Measurements from ENCODE around the gene KLK8.

Gene KLK8

DNA sequence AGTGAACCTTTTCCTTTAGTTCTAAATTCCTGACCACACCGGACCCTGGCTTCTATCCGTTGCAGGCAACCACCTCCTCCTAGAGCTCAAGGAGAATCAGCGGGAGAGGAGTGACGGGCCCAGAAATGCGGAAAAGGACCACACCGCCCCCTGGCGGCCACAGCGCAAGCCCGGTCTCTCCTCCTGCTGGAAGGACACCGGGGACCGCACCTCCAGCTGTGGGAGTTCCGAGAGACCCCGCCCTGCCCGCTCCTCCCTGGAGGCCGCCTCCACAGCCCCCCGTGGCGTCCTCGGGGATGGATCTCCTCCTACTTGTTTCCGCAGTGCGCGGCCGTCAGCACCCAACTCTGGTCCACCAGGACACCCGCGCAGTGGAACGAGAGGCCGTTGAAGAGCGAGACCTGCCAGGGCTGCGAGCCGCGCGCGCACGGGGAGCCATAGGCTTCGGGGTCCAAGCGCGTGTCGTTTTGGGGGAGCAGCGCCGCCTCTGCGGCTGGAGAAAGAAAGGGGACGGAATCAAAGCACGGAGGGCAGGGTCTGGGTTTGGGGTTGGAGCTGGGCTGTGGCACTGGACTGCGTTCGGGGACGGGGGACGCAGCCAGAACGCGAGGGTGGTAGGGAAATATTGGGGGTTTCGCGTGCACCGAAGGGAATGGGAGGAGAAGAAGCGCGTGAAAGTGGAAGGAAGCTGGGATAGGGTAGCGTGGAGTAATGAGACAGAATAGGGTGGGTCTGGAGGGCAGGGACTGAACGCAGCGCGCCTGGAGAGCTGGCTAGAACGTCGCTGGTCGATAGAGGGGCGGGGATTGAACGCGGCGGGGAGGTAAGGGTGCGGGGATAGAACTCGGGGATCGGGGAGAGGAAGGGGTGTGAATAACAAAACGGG, 15.6 kb upstream of the KLK8 start:
- Histone ChIP-seq H3K4me3 (ENCODE audit: low read length) (no peak overlapping the region), H3K4me2 (ENCODE audit: low read length) (no peak overlapping the region), H3K9me3 (replicated peaks; ENCODE audit: low read length) (peaks cover 8% of the 10 kb centered on the region), H3K27me3 (ENCODE audit: control insufficient read depth, insufficient read depth, low read length) (peaks cover 15% of the 10 kb centered on the region), H3K9ac (ENCODE audit: low read depth, low read length) (no peak overlapping the region), H3K4me1 (ENCODE audit: control insufficient read depth, insufficient read depth, low read length) (peaks cover 3% of the 10 kb centered on the region), H3K36me3 (ENCODE audit: insufficient read depth, low read length) (no peaks in the 10 kb centered on the region)

DNA sequence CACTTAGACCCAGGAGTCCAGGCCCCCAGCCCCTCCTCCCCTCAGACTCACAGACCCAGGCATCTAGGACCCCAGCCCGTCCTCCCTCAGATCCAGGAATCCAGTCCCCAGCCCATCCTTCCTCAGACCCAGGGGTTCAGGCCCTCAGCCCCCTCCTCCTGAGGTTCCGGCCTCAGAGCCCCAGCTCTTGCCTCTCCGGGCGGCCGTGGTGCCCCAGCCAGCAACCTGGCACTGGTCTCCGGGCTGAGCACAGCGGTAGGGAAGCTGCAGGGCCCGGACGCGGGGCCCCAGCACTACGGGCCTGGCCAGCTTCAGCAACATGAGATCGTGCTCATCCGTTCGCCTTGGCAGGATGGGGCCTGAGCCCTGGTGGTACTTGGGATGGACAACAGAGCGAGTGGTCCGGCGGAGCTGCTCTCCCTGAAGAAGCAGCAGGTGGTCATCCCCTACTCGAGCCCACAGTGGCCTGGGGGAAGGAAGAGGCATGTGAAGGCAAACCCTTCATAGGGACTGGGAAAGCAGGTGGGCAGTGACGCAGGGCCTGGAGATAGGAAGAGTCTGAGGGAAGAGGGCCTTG, 14.4 kb upstream of the KLK8 start:
- Histone ChIP-seq H3K4me2 (ENCODE audit: low read length) (no peak overlapping the region), H3K36me3 (ENCODE audit: insufficient read depth, low read length) (no peaks in the 10 kb centered on the region), H3K9me3 (replicated peaks; ENCODE audit: low read length) (peaks cover 8% of the 10 kb centered on the region), H3K9ac (ENCODE audit: low read depth, low read length) (no peak overlapping the region), H3K4me1 (ENCODE audit: control insufficient read depth, insufficient read depth, low read length) (peaks cover 3% of the 10 kb centered on the region), H3K27me3 (ENCODE audit: control insufficient read depth, insufficient read depth, low read length) (peaks cover 15% of the 10 kb centered on the region), H3K4me3 (ENCODE audit: low read length) (no peak overlapping the region)

DNA sequence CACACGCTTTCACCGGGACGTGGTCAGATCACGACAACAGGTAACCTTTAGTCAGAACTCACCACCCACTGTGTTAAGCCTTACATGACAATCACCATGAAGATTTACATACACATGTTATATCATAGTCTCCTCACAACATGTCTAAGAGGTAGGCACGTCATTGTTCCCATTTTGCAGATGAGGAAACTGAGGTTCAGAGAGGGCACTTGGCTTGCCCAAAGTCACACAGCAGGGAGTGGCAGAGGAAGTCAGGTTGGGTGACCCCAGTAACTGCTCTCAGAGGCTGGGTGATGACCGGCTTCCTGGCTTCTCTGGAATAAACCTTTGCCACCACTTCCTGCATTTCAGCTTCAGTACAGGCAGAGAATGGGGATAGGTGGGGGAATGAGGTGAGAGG, 12.8 kb upstream of the KLK8 start:
- no peak overlapping the region for H3K4me3 ChIP-seq (ENCODE audit: low read length)
- peaks cover 8% of the 10 kb centered on the region for H3K9me3 ChIP-seq (replicated peaks; ENCODE audit: low read length)
- no peak overlapping the region for H3K4me2 ChIP-seq (ENCODE audit: low read length)
- H3K4me1 ChIP-seq (ENCODE audit: control insufficient read depth, insufficient read depth, low read length): peaks cover 3% of the 10 kb centered on the region
- H3K9ac ChIP-seq (ENCODE audit: low read depth, low read length): no peak overlapping the region
- H3K36me3 ChIP-seq (ENCODE audit: insufficient read depth, low read length): no peaks in the 10 kb centered on the region
- peaks cover 5% of the 10 kb centered on the region for H3K27me3 ChIP-seq (ENCODE audit: control insufficient read depth, insufficient read depth, low read length)

- Histone ChIP-seq H3K4me2 (ENCODE audit: low read length) (no peak overlapping the region), H3K9me3 (replicated peaks; ENCODE audit: low read length) (peaks cover 8% of the 10 kb centered on the region), H3K4me1 (ENCODE audit: control insufficient read depth, insufficient read depth, low read length) (peaks cover 3% of the 10 kb centered on the region), H3K9ac (ENCODE audit: low read depth, low read length) (no peak overlapping the region), H3K4me3 (ENCODE audit: low read length) (no peak overlapping the region), H3K27me3 (ENCODE audit: control insufficient read depth, insufficient read depth, low read length) (no peaks in the 10 kb centered on the region), H3K36me3 (ENCODE audit: insufficient read depth, low read length) (no peaks in the 10 kb centered on the region)
Measured at GRCh38 chr19:51012661-51013190, 11.3 kb upstream of the KLK8 start.

- Histone ChIP-seq H3K4me2 (ENCODE audit: low read length) (no peak overlapping the region), H3K9ac (ENCODE audit: low read depth, low read length) (no peak overlapping the region), H3K9me3 (replicated peaks; ENCODE audit: low read length) (peaks cover 11% of the 10 kb centered on the region), H3K4me3 (ENCODE audit: low read length) (no peak overlapping the region), H3K4me1 (ENCODE audit: control insufficient read depth, insufficient read depth, low read length) (no peaks in the 10 kb centered on the region), H3K36me3 (ENCODE audit: insufficient read depth, low read length) (no peaks in the 10 kb centered on the region), H3K27me3 (ENCODE audit: control insufficient read depth, insufficient read depth, low read length) (no peaks in the 10 kb centered on the region)
Measured at GRCh38 chr19:51010066-51010795, 8.8 kb upstream of the KLK8 start.

DNA sequence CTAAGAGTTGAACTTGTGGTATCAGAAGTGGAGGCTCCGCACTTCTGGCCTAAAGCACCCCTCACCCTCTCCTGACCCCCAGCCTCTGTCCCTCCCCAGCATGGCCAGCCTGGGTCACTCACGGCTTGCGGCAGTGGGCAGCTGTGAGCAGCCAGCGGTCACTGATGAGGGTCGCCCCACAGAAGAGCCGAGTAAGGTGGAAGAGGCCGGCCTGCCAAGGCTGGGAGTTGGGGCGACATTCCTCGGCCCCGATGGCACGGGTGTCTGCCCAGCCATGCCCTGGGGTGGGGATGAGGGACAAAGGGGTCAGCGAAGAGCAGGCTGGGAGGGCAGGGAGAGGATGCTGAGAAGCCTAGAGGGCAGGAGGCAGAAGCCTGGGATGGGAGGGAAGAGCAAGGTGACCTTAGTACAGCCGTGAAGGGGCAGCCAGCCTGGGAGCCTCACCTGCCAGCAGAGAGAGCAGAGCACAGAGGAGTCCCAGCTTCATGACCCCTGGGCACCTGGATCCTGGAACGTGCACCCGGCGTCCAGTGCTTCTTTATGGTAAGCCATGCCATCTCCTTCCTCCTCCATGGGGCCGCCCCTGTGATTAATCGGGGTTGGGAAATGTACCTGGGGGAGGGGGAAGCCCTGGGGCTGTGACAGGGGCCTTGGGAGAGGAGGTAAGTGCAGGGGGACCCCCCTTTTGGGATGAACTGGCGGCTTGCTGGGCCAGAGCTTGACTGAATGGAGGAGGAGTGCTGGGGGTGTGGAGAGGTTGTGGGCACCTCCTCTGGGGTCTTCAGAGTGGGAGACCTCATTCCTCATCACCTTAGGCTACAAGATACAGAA, 7.9 kb upstream of the KLK8 start:
- Histone ChIP-seq H3K4me1 (ENCODE audit: control insufficient read depth, insufficient read depth, low read length) (no peaks in the 10 kb centered on the region), H3K9ac (ENCODE audit: low read depth, low read length) (no peak overlapping the region), H3K36me3 (ENCODE audit: insufficient read depth, low read length) (no peaks in the 10 kb centered on the region), H3K9me3 (replicated peaks; ENCODE audit: low read length) (peaks cover 7% of the 10 kb centered on the region), H3K4me3 (ENCODE audit: low read length) (no peak overlapping the region), H3K4me2 (ENCODE audit: low read length) (no peak overlapping the region), H3K27me3 (ENCODE audit: control insufficient read depth, insufficient read depth, low read length) (no peaks in the 10 kb centered on the region)

GRCh38 chr19:51007488-51007887, 6.1 kb upstream of the KLK8 start:
- H3K4me2 ChIP-seq (ENCODE audit: low read length): no peak overlapping the region
- no peak overlapping the region for H3K4me3 ChIP-seq (ENCODE audit: low read length)
- no peak overlapping the region for H3K9ac ChIP-seq (ENCODE audit: low read depth, low read length)
- no peaks in the 10 kb centered on the region for H3K36me3 ChIP-seq (ENCODE audit: insufficient read depth, low read length)
- H3K27me3 ChIP-seq (ENCODE audit: control insufficient read depth, insufficient read depth, low read length): no peaks in the 10 kb centered on the region
- no peaks in the 10 kb centered on the region for H3K4me1 ChIP-seq (ENCODE audit: control insufficient read depth, insufficient read depth, low read length)
- H3K9me3 ChIP-seq (replicated peaks; ENCODE audit: low read length): peaks cover 3% of the 10 kb centered on the region

GRCh38 chr19:51006406-51006805, 5.0 kb upstream of the KLK8 start:
- no peaks in the 10 kb centered on the region for H3K4me1 ChIP-seq (ENCODE audit: control insufficient read depth, insufficient read depth, low read length)
- no peak overlapping the region for H3K9ac ChIP-seq (ENCODE audit: low read depth, low read length)
- no peaks in the 10 kb centered on the region for H3K36me3 ChIP-seq (ENCODE audit: insufficient read depth, low read length)
- no peak overlapping the region for H3K4me2 ChIP-seq (ENCODE audit: low read length)
- H3K27me3 ChIP-seq (ENCODE audit: control insufficient read depth, insufficient read depth, low read length): no peaks in the 10 kb centered on the region
- H3K9me3 ChIP-seq (replicated peaks; ENCODE audit: low read length): peaks cover 3% of the 10 kb centered on the region
- no peak overlapping the region for H3K4me3 ChIP-seq (ENCODE audit: low read length)

GRCh38 chr19:51005248-51005647, 3.8 kb upstream of the KLK8 start:
- Histone ChIP-seq H3K27me3 (ENCODE audit: control insufficient read depth, insufficient read depth, low read length) (no peaks in the 10 kb centered on the region), H3K4me3 (ENCODE audit: low read length) (no peak overlapping the region), H3K9ac (ENCODE audit: low read depth, low read length) (no peak overlapping the region), H3K4me1 (ENCODE audit: control insufficient read depth, insufficient read depth, low read length) (no peaks in the 10 kb centered on the region), H3K9me3 (replicated peaks; ENCODE audit: low read length) (peaks cover 3% of the 10 kb centered on the region), H3K4me2 (ENCODE audit: low read length) (no peak overlapping the region), H3K36me3 (ENCODE audit: insufficient read depth, low read length) (no peaks in the 10 kb centered on the region)

DNA sequence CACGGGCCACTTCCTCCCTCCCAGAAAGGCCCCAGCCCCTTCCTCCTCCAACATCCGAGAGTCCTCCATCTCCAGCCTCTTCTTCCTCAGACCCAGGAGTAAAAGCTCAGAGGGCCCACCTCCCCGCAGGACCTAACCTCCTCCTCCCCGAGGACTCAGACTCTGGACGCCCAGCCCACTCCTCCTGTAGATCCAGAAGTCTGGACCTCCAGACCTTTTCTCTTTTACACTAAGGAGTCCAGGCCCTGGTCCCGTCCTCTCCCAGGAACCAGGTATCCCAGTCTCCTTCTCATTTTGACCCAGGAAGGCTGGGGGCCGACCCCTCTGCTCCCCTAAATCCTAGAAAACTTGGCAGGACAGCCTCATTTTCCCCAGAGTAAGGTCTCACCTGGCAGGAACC, 1.9 kb upstream of the KLK8 start:
- H3K36me3 ChIP-seq (ENCODE audit: insufficient read depth, low read length): no peaks in the 10 kb centered on the region
- no peak overlapping the region for H3K4me3 ChIP-seq (ENCODE audit: low read length)
- no peaks in the 10 kb centered on the region for H3K4me1 ChIP-seq (ENCODE audit: control insufficient read depth, insufficient read depth, low read length)
- no peak overlapping the region for H3K4me2 ChIP-seq (ENCODE audit: low read length)
- H3K27me3 ChIP-seq (ENCODE audit: control insufficient read depth, insufficient read depth, low read length): no peaks in the 10 kb centered on the region
- H3K9ac ChIP-seq (ENCODE audit: low read depth, low read length): no peak overlapping the region
- H3K9me3 ChIP-seq (replicated peaks; ENCODE audit: low read length): peaks cover 3% of the 10 kb centered on the region

All from skeletal muscle satellite cell (primary cell).